HepG2 (cell line): ENCODE results near the gene TMEM256. TPM values are rescaled to one million over a fixed set of nuclear protein-coding genes. Genes with fewer than 3 reads are reported as not detected.

Experiments used
- ATF1 ChIP-seq: IDR thresholded peaks from 2 replicates; pipeline ENCODE4 v1.6.1; 2016; ENCODE audit warnings: mild to moderate bottlenecking, control low read depth
- BRCA1 ChIP-seq: sonication (generic); formaldehyde crosslinking; IDR thresholded peaks from 2 replicates; pipeline ENCODE4 v1.4.0; 2020; ENCODE audit warnings: missing genetic modification reagents
- CHD4 ChIP-seq: fragments of 200-600 bp; sonication (generic); IDR thresholded peaks from 2 replicates; pipeline ENCODE4 v1.7.0; 2017; ENCODE audit warnings: mild to moderate bottlenecking, low read length, borderline replicate concordance
- ELK4 ChIP-seq: sonication (generic); formaldehyde crosslinking; IDR thresholded peaks from 2 replicates; pipeline ENCODE4 v1.9.0; 2021; ENCODE audit warnings: missing genetic modification reagents, borderline replicate concordance
- GABPA ChIP-seq, 2 experiments: IDR thresholded peaks; 2 replicates each; pipeline ENCODE4 v1.6.1; 2011 to 2016; ENCODE audit warnings: low read depth in 2 of 2, low read length in 1 of 2, missing biosample characterization in 1 of 2, missing genetic modification characterization in 1 of 2
- GLI4 ChIP-seq: sonication (generic); formaldehyde crosslinking; IDR thresholded peaks from 2 replicates; pipeline ENCODE4 v1.5.1; 2020; ENCODE audit warnings: missing genetic modification reagents, mild to moderate bottlenecking, moderate library complexity, borderline replicate concordance
- GMEB2 ChIP-seq: IDR thresholded peaks from 2 replicates; pipeline ENCODE4 v1.6.1; 2016; ENCODE audit warnings: missing biosample characterization, missing genetic modification reagents, low read depth
- HINFP ChIP-seq: sonication (generic); formaldehyde crosslinking; IDR thresholded peaks from 2 replicates; pipeline ENCODE4 v1.4.0; 2020; ENCODE audit warnings: low read depth, mild to moderate bottlenecking, missing genetic modification reagents
- KLF12 ChIP-seq: sonication (generic); formaldehyde crosslinking; IDR thresholded peaks from 2 replicates; pipeline ENCODE4 v1.4.0; 2020; ENCODE audit warnings: missing genetic modification reagents, borderline replicate concordance
- SAFB2 ChIP-seq: sonication (generic); formaldehyde crosslinking; IDR thresholded peaks from 2 replicates; pipeline ENCODE4 v1.5.1; 2020; ENCODE audit warnings: missing genetic modification reagents, low read depth, mild to moderate bottlenecking, borderline replicate concordance
- TBX2 ChIP-seq: sonication (generic); formaldehyde crosslinking; IDR thresholded peaks from 2 replicates; pipeline ENCODE4 v1.5.0; 2020; ENCODE audit warnings: missing genetic modification reagents, mild to moderate bottlenecking, borderline replicate concordance
- ZFP36L2 ChIP-seq: sonication (generic); formaldehyde crosslinking; IDR thresholded peaks from 2 replicates; pipeline ENCODE4 v1.4.0; 2020; ENCODE audit warnings: missing genetic modification reagents
- ZNF160 ChIP-seq: sonication (generic); formaldehyde crosslinking; IDR thresholded peaks from 2 replicates; pipeline ENCODE4 v1.8.0; 2022; ENCODE audit warnings: mild to moderate bottlenecking, inconsistent platforms, missing genetic modification reagents
- ZNF547 ChIP-seq: sonication (generic); formaldehyde crosslinking; IDR thresholded peaks from 2 replicates; pipeline ENCODE4 v1.5.1; 2020; ENCODE audit warnings: mild to moderate bottlenecking, missing genetic modification reagents
- ZNF878 ChIP-seq: sonication (generic); formaldehyde crosslinking; IDR thresholded peaks from 2 replicates; pipeline ENCODE4 v1.8.1; 2023; ENCODE audit warnings: mild to moderate bottlenecking, missing genetic modification reagents, moderate library complexity
- ZSCAN12 ChIP-seq: sonication (generic); formaldehyde crosslinking; IDR thresholded peaks from 2 replicates; pipeline ENCODE4 v1.9.0; 2021; ENCODE audit warnings: mild to moderate bottlenecking, missing genetic modification reagents
- polyA plus RNA-seq, 8 experiments: library from polyadenylated mRNA; depleted of rRNA in 3 of 8; stranded (reverse) in 7 of 8; unstranded in 1 of 8; fragments of >200 nt; fragmentation: Illumina TruSeq in 4 of 8; extraction: Trizol in 4 of 8; gene quantifications; 2 replicates each; pipeline versions ENCODE4 v1.2.1 to v1.2.3, GENCODE V29; 2011 to 2016; ENCODE audit warnings: low read depth in 4 of 8, missing spikeins in 1 of 8, mixed read lengths in 1 of 8; ENCODE audit not compliant: insufficient read depth in 1 of 8
- total RNA-seq, 5 experiments: library from RNA; depleted of rRNA; stranded (reverse); fragments of >200 nt; fragmentation: Illumina TruSeq; extraction: Trizol; gene quantifications; 2 replicates each; pipeline ENCODE4 v1.2.3, GENCODE V29; 2016; ENCODE audit warnings: low read depth in 1 of 5
- TF ChIP-seq, protein P1 (sequence below): sonication (generic); formaldehyde crosslinking; IDR thresholded peaks from 2 replicates; pipeline ENCODE4 v1.8.0; 2022; ENCODE audit warnings: missing genetic modification reagents, mild to moderate bottlenecking, inconsistent platforms, borderline replicate concordance
- TF ChIP-seq, protein P2 (sequence below): sonication (generic); formaldehyde crosslinking; IDR thresholded peaks from 2 replicates; pipeline ENCODE4 v1.8.0; 2022; ENCODE audit warnings: missing genetic modification reagents, mild to moderate bottlenecking, moderate library complexity, borderline replicate concordance

TMEM256 gene
- total and polyA plus RNA-seq, 2 of the 13 experiments (the other 11 are each of a cell fraction or from before 2014, with no cell fraction given): 231 to 252 TPM

DNA sequence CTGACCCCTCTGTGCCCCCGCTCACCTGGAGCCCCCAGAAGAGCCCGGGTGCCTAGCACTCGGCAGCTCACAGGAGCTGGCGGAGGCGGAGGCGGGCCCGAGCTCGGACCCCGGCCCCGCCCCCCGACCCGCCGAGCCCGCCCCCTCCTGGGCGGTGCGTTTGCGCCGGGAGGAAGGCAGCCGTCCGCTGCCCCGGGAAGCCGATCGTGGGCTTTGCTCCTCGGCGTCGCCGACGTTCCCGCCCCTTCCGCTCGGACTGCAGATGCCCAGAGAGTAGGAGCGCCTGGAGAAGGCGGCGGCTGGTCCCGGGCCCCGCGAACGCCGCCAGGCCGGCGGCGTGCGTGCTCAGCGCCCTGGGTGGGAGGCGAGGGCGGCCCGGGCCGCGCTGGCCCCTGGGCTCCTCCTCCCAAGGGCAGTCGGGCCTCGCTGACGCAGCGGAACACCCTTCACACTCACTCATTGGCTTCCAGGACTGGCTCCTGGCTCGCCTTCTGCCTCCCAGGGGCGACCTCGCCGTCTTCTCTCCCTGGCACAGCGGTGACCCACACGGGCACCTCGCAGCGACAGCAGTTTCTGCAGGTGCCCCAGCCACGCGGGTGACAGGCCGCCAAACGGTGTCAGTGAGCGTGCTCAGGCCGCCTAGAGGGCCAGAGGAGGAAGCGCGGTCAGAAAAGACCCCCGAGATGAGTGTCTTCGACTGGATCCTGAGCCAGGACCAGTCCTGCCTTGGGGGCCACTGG lies 9.3 kb downstream of the TMEM256 start, which contains the start of gene PLSCR3 (continued):
- TF ChIP-seq ZNF160 (no peak; the same call in 1 of the 2 replicates), TBX2 (CRISPR knock-in tag) (peak; percentile 41; the same call in 1 of the 2 replicates), ZFP36L2 (CRISPR knock-in tag) (no peak), KLF12 (CRISPR knock-in tag) (no peak), CHD4 (no peak), HINFP (CRISPR knock-in tag) (no peak; the same call in 1 of the 2 replicates), ZSCAN12 (no peak), BRCA1 (CRISPR knock-in tag) (no peak), ELK4 (no peak), ZNF878 (CRISPR knock-in tag) (no peak), SAFB2 (CRISPR knock-in tag) (no peak), ZNF547 (CRISPR knock-in tag) (peak; percentile 73; the same call in 1 of the 2 replicates), GMEB2 (CRISPR knock-in tag) (no peak), GABPA (IDR thresholded peaks at IDR 0.05; ENCODE audit: low read depth, low read length) (peak; percentile 62), GABPA (CRISPR knock-in tag; IDR thresholded peaks at IDR 0.05; ENCODE audit: low read depth) (peak; percentile 69), ATF1 (CRISPR knock-in tag) (no peak), GLI4 (no peak)
- TF ChIP-seq, protein P1, sequence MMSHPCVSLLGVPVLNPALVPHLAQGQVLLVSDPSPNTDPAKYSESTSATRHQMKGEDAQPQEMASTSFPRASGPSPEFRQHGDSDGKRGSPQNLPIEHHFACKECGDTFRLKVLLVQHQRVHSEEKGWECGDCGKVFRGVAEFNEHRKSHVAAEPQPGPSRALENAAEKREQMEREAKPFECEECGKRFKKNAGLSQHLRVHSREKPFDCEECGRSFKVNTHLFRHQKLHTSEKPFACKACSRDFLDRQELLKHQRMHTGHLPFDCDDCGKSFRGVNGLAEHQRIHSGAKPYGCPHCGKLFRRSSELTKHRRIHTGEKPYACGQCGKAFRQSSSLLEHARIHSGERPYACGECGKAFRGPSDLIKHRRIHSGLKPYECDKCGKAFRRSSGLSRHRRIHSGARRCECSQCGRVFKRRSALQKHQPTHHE (CRISPR knock-in tag): no peak
- TF ChIP-seq, protein P2, sequence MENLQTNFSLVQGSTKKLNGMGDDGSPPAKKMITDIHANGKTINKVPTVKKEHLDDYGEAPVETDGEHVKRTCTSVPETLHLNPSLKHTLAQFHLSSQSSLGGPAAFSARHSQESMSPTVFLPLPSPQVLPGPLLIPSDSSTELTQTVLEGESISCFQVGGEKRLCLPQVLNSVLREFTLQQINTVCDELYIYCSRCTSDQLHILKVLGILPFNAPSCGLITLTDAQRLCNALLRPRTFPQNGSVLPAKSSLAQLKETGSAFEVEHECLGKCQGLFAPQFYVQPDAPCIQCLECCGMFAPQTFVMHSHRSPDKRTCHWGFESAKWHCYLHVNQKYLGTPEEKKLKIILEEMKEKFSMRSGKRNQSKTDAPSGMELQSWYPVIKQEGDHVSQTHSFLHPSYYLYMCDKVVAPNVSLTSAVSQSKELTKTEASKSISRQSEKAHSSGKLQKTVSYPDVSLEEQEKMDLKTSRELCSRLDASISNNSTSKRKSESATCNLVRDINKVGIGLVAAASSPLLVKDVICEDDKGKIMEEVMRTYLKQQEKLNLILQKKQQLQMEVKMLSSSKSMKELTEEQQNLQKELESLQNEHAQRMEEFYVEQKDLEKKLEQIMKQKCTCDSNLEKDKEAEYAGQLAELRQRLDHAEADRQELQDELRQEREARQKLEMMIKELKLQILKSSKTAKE (CRISPR knock-in tag): peak; percentile 46; the same call in 1 of the 2 replicates
